Vagina (tissue), 2 donors: Measurements from ENCODE around the gene GTF2H1. TPM values are rescaled to one million over a fixed set of nuclear protein-coding genes. Genes with fewer than 3 reads are reported as not detected.

Experiments used
- DNase-seq, 2 donors: peaks; one replicate each; pipeline ENCODE4 v3.0.0-alpha.2; 2017; ENCODE audit errors: extremely low spot score in 2 of 2
- H3K27ac ChIP-seq: fragments of 200-600 bp; sonication (generic); one replicate; pipeline ENCODE4 v1.5.1; 2019
- H3K27me3 ChIP-seq: fragments of 200-600 bp; sonication (generic); one replicate; pipeline ENCODE4 v1.5.1; 2019
- H3K36me3 ChIP-seq, 2 donors: fragments of 200-600 bp; sonication (generic); one replicate each; pipeline ENCODE4 v1.5.1; 2017 to 2019
- H3K4me1 ChIP-seq: fragments of 200-600 bp; sonication (generic); one replicate; pipeline ENCODE4 v1.5.1; 2019
- H3K4me3 ChIP-seq, 2 donors: fragments of 200-600 bp; sonication (generic); 1 replicate in 1 of 2; 2 replicates in 1 of 2; pipeline ENCODE4 v1.5.1; 2016 to 2019
- H3K9me3 ChIP-seq: fragments of 200-600 bp; sonication (generic); one replicate; pipeline ENCODE4 v1.5.1; 2019
- CTCF ChIP-seq, 3 experiments: fragments of 450-650 bp in 2 of 3; fragments of 200-600 bp in 1 of 3; sonication (generic) in 1 of 3; IDR thresholded peaks; one replicate each; pipeline ENCODE4 v1.5.1; 2017 to 2019; ENCODE audit warnings: antibody characterized with exemption in 3 of 3, mild to moderate bottlenecking in 2 of 3, moderate library complexity in 2 of 3
- POLR2A ChIP-seq, 2 donors: fragments of 450-650 bp; IDR thresholded peaks; one replicate each; pipeline ENCODE4 v1.6.1; 2017; ENCODE audit warnings: antibody characterized with exemption in 2 of 2, mild to moderate bottlenecking in 2 of 2, moderate library complexity in 2 of 2
- POLR2AphosphoS5 ChIP-seq, 2 donors: sonication (generic); formaldehyde crosslinking; IDR thresholded peaks; one replicate each; pipeline ENCODE4 v1.9.0; 2017; ENCODE audit warnings: antibody characterized with exemption in 2 of 2, mild to moderate bottlenecking in 2 of 2, low read depth in 1 of 2; ENCODE audit not compliant: insufficient read depth in 1 of 2
- intact Hi-C: fragments of 100-400 bp; cut with DNase I; formaldehyde crosslinking; loops from one replicate; pipeline ENCODE4 v1.15.1; 2023
- total RNA-seq: library from RNA; depleted of rRNA; stranded (reverse); fragments of >200 nt; gene quantifications from one replicate; pipeline ENCODE4 v1.2.3, GENCODE V29; 2016

Gene GTF2H1
- total RNA-seq, 1 donor from 2014 or later = 64.1 TPM

- peaks cover 0 to 44% of the 10 kb centered on the region in 2 donors for H3K36me3 ChIP-seq
- H3K4me1 ChIP-seq = no peaks in the 10 kb centered on the region
- no peaks in the 10 kb centered on the region for H3K9me3 ChIP-seq
- H3K4me3 ChIP-seq = no peak overlapping the region
- no peak for DNase-seq
- no peak overlapping the region for H3K27ac ChIP-seq
- intact Hi-C loops = no loop called here
- H3K27me3 ChIP-seq = no peaks in the 10 kb centered on the region
- TF ChIP-seq CTCF (IDR thresholded peaks at IDR 0.05) = no peak
Measured at GRCh38 chr11:18366286-18366685, 43.9 kb downstream of the GTF2H1 start.

- TF ChIP-seq POLR2AphosphoS5 (IDR thresholded peaks at IDR 0.05; ENCODE audit: insufficient read depth in 1 of 2, low read depth in 1 of 2) (no peak), CTCF (IDR thresholded peaks at IDR 0.05) (no peak), POLR2A (IDR thresholded peaks at IDR 0.05) (no peak)
- DNase-seq = no peak
- Histone ChIP-seq H3K27me3 (no peaks in the 10 kb centered on the region), H3K9me3 (no peaks in the 10 kb centered on the region), H3K4me1 (no peaks in the 10 kb centered on the region), H3K27ac (no peak overlapping the region), H3K36me3 (peaks cover 0 to 32% of the 10 kb centered on the region in 2 donors), H3K4me3 (no peak overlapping the region)
- intact Hi-C loops = no loop called here
Measured at GRCh38 chr11:18367431-18367830, 45.1 kb downstream of the GTF2H1 start.

- no peaks in the 10 kb centered on the region for H3K27me3 ChIP-seq
- H3K36me3 ChIP-seq = peaks cover 0 to 24% of the 10 kb centered on the region in 2 donors
- no peak for DNase-seq
- H3K27ac ChIP-seq = no peak overlapping the region
- intact Hi-C loops = no loop called here
- no peaks in the 10 kb centered on the region for H3K4me1 ChIP-seq
- H3K9me3 ChIP-seq = no peaks in the 10 kb centered on the region
- no peak overlapping the region for H3K4me3 ChIP-seq
- TF ChIP-seq POLR2A (IDR thresholded peaks at IDR 0.05) (no peak), CTCF (IDR thresholded peaks at IDR 0.05) (no peak), POLR2AphosphoS5 (IDR thresholded peaks at IDR 0.05; ENCODE audit: insufficient read depth in 1 of 2, low read depth in 1 of 2) (no peak)
Measured at GRCh38 chr11:18368221-18368620, 45.9 kb downstream of the GTF2H1 start.

- Histone ChIP-seq H3K27ac (no peak overlapping the region), H3K4me1 (no peaks in the 10 kb centered on the region), H3K27me3 (no peaks in the 10 kb centered on the region), H3K36me3 (peaks cover 0 to 17% of the 10 kb centered on the region in 2 donors), H3K9me3 (no peaks in the 10 kb centered on the region), H3K4me3 (no peak overlapping the region)
- TF ChIP-seq POLR2A (IDR thresholded peaks at IDR 0.05) (no peak), CTCF (IDR thresholded peaks at IDR 0.05) (no peak), POLR2AphosphoS5 (IDR thresholded peaks at IDR 0.05; ENCODE audit: insufficient read depth in 1 of 2, low read depth in 1 of 2) (no peak)
- no peak for DNase-seq
- intact Hi-C loops = no loop called here
Measured at GRCh38 chr11:18369398-18369797, 47.0 kb downstream of the GTF2H1 start.

GRCh38 chr11:18371279-18371678 lies 48.9 kb downstream of the GTF2H1 start:
- H3K36me3 ChIP-seq = peaks cover 0 to 4% of the 10 kb centered on the region in 2 donors
- no peak overlapping the region for H3K4me3 ChIP-seq
- intact Hi-C loops = no loop called here
- no peaks in the 10 kb centered on the region for H3K9me3 ChIP-seq
- no peak for DNase-seq
- H3K27me3 ChIP-seq = no peaks in the 10 kb centered on the region
- H3K27ac ChIP-seq = no peak overlapping the region
- no peak for TF ChIP-seq POLR2A (IDR thresholded peaks at IDR 0.05)
- no peak for TF ChIP-seq POLR2AphosphoS5 (IDR thresholded peaks at IDR 0.05; ENCODE audit: insufficient read depth in 1 of 2, low read depth in 1 of 2)
- no peak for TF ChIP-seq CTCF (IDR thresholded peaks at IDR 0.05)
- no peaks in the 10 kb centered on the region for H3K4me1 ChIP-seq
